HCT116 (cell line): Measurements from ENCODE around the gene TACC3. TPM values are rescaled to one million over a fixed set of nuclear protein-coding genes. Genes with fewer than 3 reads are reported as not detected.

Experiments
- ATAC-seq: fragments of 200-7000 bp; cut with Tn5 transposase; 2 replicates; pipeline ENCODE4 v1.9.1; 2020; ENCODE audit warnings: mild to moderate bottlenecking, moderate library complexity
- BruUV-seq: library from RNA; stranded (reverse); fragments of 400-500 nt; replicated peaks from 2 replicates; lab custom pipeline; 2021; lab: Mats Ljungman, UMichigan
- CTCF ChIA-PET: fragments of 300-600 bp; sonication (Branson Sonifier 250); formaldehyde crosslinking; loops from one replicate; lab custom pipeline; 2021; ENCODE audit warnings: antibody characterized with exemption; lab: Charles Lee
- POLR2A ChIA-PET: fragments of 300-600, 350-600 bp; sonication (Branson Sonifier 250); formaldehyde crosslinking; loops from one replicate; lab custom pipeline; 2021; ENCODE audit warnings: antibody characterized with exemption; lab: Charles Lee
- RAD21 ChIA-PET, 2 experiments: fragments of 300-600 bp; sonication (Branson Sonifier 250); formaldehyde crosslinking; loops; one replicate each; lab custom pipeline; 2023; ENCODE audit warnings: low total read pairs in 2 of 2; ENCODE audit not compliant: uncharacterized antibody in 2 of 2, unreplicated experiment in 2 of 2, low non-redundant PET in 1 of 2; lab: Charles Lee
- DNase-seq: peaks from one replicate; pipeline ENCODE4 v3.0.0-alpha.2; 2010; ENCODE audit warnings: low read depth, low spot score
- H2AFZ ChIP-seq: fragments of 200-600 bp; shearing (Covaris generic), sonication (generic); 2 replicates; pipeline ENCODE4 v1.6.1; 2017; ENCODE audit warnings: low read depth, mixed run types, mixed read lengths, antibody characterized with exemption, low read length; ENCODE audit not compliant: poor library complexity, severe bottlenecking
- H3K27ac ChIP-seq: 2 replicates; pipeline ENCODE4 v1.5.1; 2012; ENCODE audit warnings: low read depth, low read length
- H3K27me3 ChIP-seq: fragments of 200-600 bp; sonication (generic); 2 replicates; pipeline ENCODE4 v1.6.1; 2016; ENCODE audit warnings: mixed run types, low read length, mixed read lengths; ENCODE audit not compliant: insufficient read depth
- H3K36me3 ChIP-seq, 2 experiments: fragments of 200-500 bp in 1 of 2; fragments of 200-600 bp in 1 of 2; sonication (Bioruptor generic) in 1 of 2; sonication (generic) in 1 of 2; 2 replicates each; pipeline versions ENCODE4 v1.5.1 to v1.6.1; 2014 to 2016; ENCODE audit warnings: low read length in 2 of 2, inconsistent platforms in 1 of 2, mixed read lengths in 1 of 2, mixed run types in 1 of 2; ENCODE audit not compliant: insufficient read depth in 2 of 2, control insufficient read depth in 1 of 2
- H3K4me1 ChIP-seq, 2 experiments: fragments of 200-600 bp in 1 of 2; sonication (generic) in 1 of 2; 2 replicates each; pipeline versions ENCODE4 v1.5.1 to v1.6.1; 2012 to 2017; ENCODE audit warnings: low read length in 2 of 2, inconsistent platforms in 1 of 2, mild to moderate bottlenecking in 1 of 2, mixed read lengths in 1 of 2, mixed run types in 1 of 2, moderate library complexity in 1 of 2; ENCODE audit not compliant: insufficient read depth in 2 of 2, control insufficient read depth in 1 of 2
- H3K4me2 ChIP-seq: fragments of 200-600 bp; sonication (generic); 2 replicates; pipeline ENCODE4 v1.6.1; 2017; ENCODE audit warnings: mixed run types, low read length, mixed read lengths
- H3K4me3 ChIP-seq, 2 experiments: fragments of 200-600 bp in 1 of 2; sonication (generic) in 1 of 2; replicated peaks in 1 of 2; 2 replicates each; pipeline ENCODE4 v1.5.1; 2011 to 2016; ENCODE audit warnings: low read length in 2 of 2, control low read depth in 1 of 2, low read depth in 1 of 2, mild to moderate bottlenecking in 1 of 2, mixed read lengths in 1 of 2, mixed run types in 1 of 2
- H3K79me2 ChIP-seq: fragments of 200-600 bp; sonication (generic); 2 replicates; pipeline ENCODE4 v1.6.1; 2017; ENCODE audit warnings: mild to moderate bottlenecking, mixed run types, low read length, moderate library complexity, mixed read lengths; ENCODE audit not compliant: insufficient read depth
- H3K9ac ChIP-seq: fragments of 200-600 bp; sonication (generic); 2 replicates; pipeline ENCODE4 v1.6.1; 2016; ENCODE audit warnings: low read length, mixed read lengths
- H3K9me2 ChIP-seq: fragments of 200-600 bp; sonication (generic), shearing (Covaris generic); 2 replicates; pipeline ENCODE4 v1.6.1; 2017; ENCODE audit warnings: mixed run types, mild to moderate bottlenecking, moderate library complexity; ENCODE audit not compliant: insufficient read depth
- H3K9me3 ChIP-seq, 2 experiments: fragments of 200-500 bp in 1 of 2; fragments of 200-600 bp in 1 of 2; sonication (Bioruptor generic) in 1 of 2; sonication (generic) in 1 of 2; 2 replicates each; pipeline ENCODE4 v1.6.1; 2014 to 2017; ENCODE audit warnings: low read length in 2 of 2, mixed read lengths in 2 of 2, inconsistent platforms in 1 of 2, low read depth in 1 of 2, mild to moderate bottlenecking in 1 of 2, mixed run types in 1 of 2, moderate library complexity in 1 of 2; ENCODE audit not compliant: control insufficient read depth in 1 of 2, insufficient read depth in 1 of 2
- H4K20me1 ChIP-seq: fragments of 200-600 bp; sonication (generic), shearing (Covaris generic); 2 replicates; pipeline ENCODE4 v1.6.1; 2017; ENCODE audit warnings: mixed run types, mild to moderate bottlenecking, moderate library complexity; ENCODE audit not compliant: insufficient read depth
- CBX3 ChIP-seq: IDR thresholded peaks from 2 replicates; pipeline ENCODE4 v1.6.1; 2012; ENCODE audit warnings: low read depth
- CEBPB ChIP-seq: IDR thresholded peaks from 2 replicates; pipeline ENCODE4 v1.6.1; 2012; ENCODE audit warnings: low read depth
- EGR1 ChIP-seq: IDR thresholded peaks from 2 replicates; pipeline ENCODE4 v1.6.1; 2012; ENCODE audit warnings: low read depth
- ELF1 ChIP-seq: IDR thresholded peaks from 2 replicates; pipeline ENCODE4 v1.6.1; 2012; ENCODE audit warnings: low read depth, borderline replicate concordance
- EZH2 ChIP-seq: fragments of 200-600 bp; sonication (generic); IDR thresholded peaks from 2 replicates; pipeline ENCODE4 v1.6.1; 2017; ENCODE audit warnings: antibody characterized with exemption, mixed run types
- EZH2phosphoT487 ChIP-seq: fragments of 200-600 bp; IDR thresholded peaks from 2 replicates; pipeline ENCODE4 v1.6.1; 2018; ENCODE audit warnings: antibody characterized with exemption, borderline replicate concordance
- FOSL1 ChIP-seq: IDR thresholded peaks from 2 replicates; pipeline ENCODE4 v1.6.1; 2012; ENCODE audit warnings: low read depth
- POLR2A ChIP-seq: IDR thresholded peaks from 2 replicates; pipeline ENCODE4 v1.7.0; 2011; ENCODE audit warnings: borderline replicate concordance; ENCODE audit not compliant: insufficient read depth, insufficient read length; ENCODE audit errors: extremely low read depth
- POLR2AphosphoS5 ChIP-seq: IDR thresholded peaks from 2 replicates; pipeline ENCODE4 v1.6.1; 2011; ENCODE audit warnings: mild to moderate bottlenecking, low read depth, low read length, moderate library complexity
- RAD21 ChIP-seq: IDR thresholded peaks from 2 replicates; pipeline ENCODE4 v1.6.1; 2012; ENCODE audit warnings: low read depth, mild to moderate bottlenecking
- SP1 ChIP-seq: IDR thresholded peaks from 2 replicates; pipeline ENCODE4 v1.6.1; 2012; ENCODE audit warnings: low read depth
- SRF ChIP-seq: IDR thresholded peaks from 2 replicates; pipeline ENCODE4 v1.6.1; 2012; ENCODE audit warnings: low read depth
- YY1 ChIP-seq: IDR thresholded peaks from 2 replicates; pipeline ENCODE4 v1.6.1; 2011; ENCODE audit warnings: low read length, low read depth, moderate library complexity, mild to moderate bottlenecking; ENCODE audit not compliant: insufficient replicate concordance; ENCODE audit errors: extremely low read depth
- ZFX ChIP-seq: fragments of 450-650 bp; IDR thresholded peaks from 2 replicates; pipeline ENCODE4 v1.6.1; 2017
- ZNF274 ChIP-seq: fragments of 200-500 bp; sonication (Bioruptor generic); IDR thresholded peaks from 2 replicates; pipeline ENCODE4 v1.6.1; 2014; ENCODE audit warnings: mild to moderate bottlenecking, low read depth, low read length, inconsistent platforms
- intact Hi-C: fragments of 100-400 bp; cut with micrococcal nuclease; formaldehyde crosslinking; loops from 2 replicates; pipeline ENCODE4 v1.10.0; 2022
- total RNA-seq: library from RNA; stranded (reverse); gene quantifications from one replicate; pipeline ENCODE4 v1.2.1, GENCODE V29; 2021; ENCODE audit not compliant: unreplicated experiment
- TF ChIP-seq, protein P1 (sequence below): IDR thresholded peaks from 2 replicates; pipeline ENCODE4 v1.6.1; 2011; ENCODE audit warnings: mild to moderate bottlenecking, low read length, moderate library complexity; ENCODE audit not compliant: insufficient replicate concordance; ENCODE audit errors: extremely low read depth
- TF ChIP-seq, protein P2 (sequence below): IDR thresholded peaks from 2 replicates; pipeline ENCODE4 v1.6.1; 2012; ENCODE audit warnings: low read depth
- TF ChIP-seq, protein P3 (sequence below), 3 experiments: fragments of 200-600 bp in 1 of 3; sonication (generic) in 1 of 3; IDR thresholded peaks in 2 of 3; conservative IDR thresholded peaks in 1 of 3; 2 replicates each; pipeline ENCODE4 v1.5.1; 2012 to 2017; ENCODE audit warnings: low read depth in 2 of 3, low read length in 2 of 3, antibody characterized with exemption in 1 of 3, borderline replicate concordance in 1 of 3, control low read depth in 1 of 3, mild to moderate bottlenecking in 1 of 3, mixed read lengths in 1 of 3, mixed run types in 1 of 3, moderate library complexity in 1 of 3; ENCODE audit not compliant: insufficient read depth in 1 of 3
- TF ChIP-seq, protein P4 (sequence below): IDR thresholded peaks from 2 replicates; pipeline ENCODE4 v1.6.1; 2012

The TACC3 gene
- total RNA-seq, 1 experiment from 2014 or later = 106 TPM

DNA sequence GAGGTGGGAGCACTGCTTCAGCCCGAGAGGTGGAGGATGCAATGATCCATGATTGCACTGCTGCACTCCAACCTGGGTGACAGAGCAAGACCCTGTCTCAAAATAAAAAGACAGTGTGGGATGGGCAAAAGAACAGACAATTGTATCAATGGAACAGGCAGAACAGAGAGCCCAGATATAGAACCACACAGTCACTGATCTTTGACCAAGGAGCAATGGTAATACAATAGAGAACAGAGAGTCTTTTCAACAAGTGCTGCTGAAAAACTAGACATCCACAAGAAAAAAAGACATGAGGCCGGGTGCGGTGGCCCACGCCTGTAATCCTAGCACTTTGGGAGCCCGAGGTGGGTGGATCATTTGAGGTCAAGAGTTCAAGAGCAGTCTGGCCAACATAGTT, 43.1 kb upstream of the TACC3 start (continued):
- TF ChIP-seq, protein P1, sequence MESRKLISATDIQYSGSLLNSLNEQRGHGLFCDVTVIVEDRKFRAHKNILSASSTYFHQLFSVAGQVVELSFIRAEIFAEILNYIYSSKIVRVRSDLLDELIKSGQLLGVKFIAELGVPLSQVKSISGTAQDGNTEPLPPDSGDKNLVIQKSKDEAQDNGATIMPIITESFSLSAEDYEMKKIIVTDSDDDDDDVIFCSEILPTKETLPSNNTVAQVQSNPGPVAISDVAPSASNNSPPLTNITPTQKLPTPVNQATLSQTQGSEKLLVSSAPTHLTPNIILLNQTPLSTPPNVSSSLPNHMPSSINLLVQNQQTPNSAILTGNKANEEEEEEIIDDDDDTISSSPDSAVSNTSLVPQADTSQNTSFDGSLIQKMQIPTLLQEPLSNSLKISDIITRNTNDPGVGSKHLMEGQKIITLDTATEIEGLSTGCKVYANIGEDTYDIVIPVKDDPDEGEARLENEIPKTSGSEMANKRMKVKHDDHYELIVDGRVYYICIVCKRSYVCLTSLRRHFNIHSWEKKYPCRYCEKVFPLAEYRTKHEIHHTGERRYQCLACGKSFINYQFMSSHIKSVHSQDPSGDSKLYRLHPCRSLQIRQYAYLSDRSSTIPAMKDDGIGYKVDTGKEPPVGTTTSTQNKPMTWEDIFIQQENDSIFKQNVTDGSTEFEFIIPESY = no peak
- no peak for TF ChIP-seq EZH2
- no peak for TF ChIP-seq POLR2A
- TF ChIP-seq ZNF274 = no peak
- TF ChIP-seq CBX3 = no peak
- no peak for TF ChIP-seq CEBPB
- TF ChIP-seq YY1 = no peak
- no peak for TF ChIP-seq RAD21
- no peak for TF ChIP-seq EGR1
- no peak for TF ChIP-seq POLR2AphosphoS5

DNA sequence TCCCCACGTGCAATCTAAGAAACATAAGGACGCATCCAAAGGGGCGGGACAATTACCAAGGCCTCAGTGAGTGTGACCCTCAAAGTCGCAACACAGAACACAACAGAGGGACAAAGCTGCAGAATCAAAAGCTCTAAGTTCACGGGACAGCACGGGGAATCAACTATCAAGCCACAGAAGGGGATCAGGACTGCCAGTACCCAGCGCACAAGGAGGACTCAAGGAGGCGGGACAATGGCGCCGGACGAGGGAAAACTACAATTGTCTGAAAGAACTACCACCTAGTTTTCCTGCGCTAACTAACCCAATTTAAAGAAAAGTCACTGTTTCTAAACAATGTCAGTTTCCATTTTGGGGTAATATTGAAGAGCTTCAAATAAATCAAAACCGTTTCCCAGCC, 38.5 kb upstream of the TACC3 start:
- no peak overlapping the region for H3K4me3 ChIP-seq
- peak overlapping the region; percentile 69; the same call in 1 of the 2 replicates for H3K4me2 ChIP-seq

More for the DNA sequence above, 38.5 kb upstream of the TACC3 start:
- TSS peak; percentile 71 for BruUV-seq
- H3K4me1 ChIP-seq = peaks cover 8 to 23% of the 10 kb centered on the region in 2 experiments; a peak in 3 of 4 replicates
- no peaks in the 10 kb centered on the region for H3K9me3 ChIP-seq
- no peaks in the 10 kb centered on the region for H3K9me2 ChIP-seq
- CTCF ChIA-PET = interaction anchor here (1.8 kb wide), 1 partner anchor 11 kb away, joined by 6 read pairs; no protein-coding TSS in a partner anchor
- H3K36me3 ChIP-seq = no peaks in the 10 kb centered on the region
- H3K27me3 ChIP-seq = no peaks in the 10 kb centered on the region
- intact Hi-C loops = no loop called here
- no peak overlapping the region for H3K27ac ChIP-seq
- no peak overlapping the region for H2AFZ ChIP-seq
- RAD21 ChIA-PET = no interaction called here
- no peaks in the 10 kb centered on the region for H3K79me2 ChIP-seq
- H3K9ac ChIP-seq = no peak overlapping the region
- TF ChIP-seq EZH2phosphoT487 = no peak
- no peak for TF ChIP-seq ZFX
- TF ChIP-seq SRF = no peak
- TF ChIP-seq, protein P2, sequence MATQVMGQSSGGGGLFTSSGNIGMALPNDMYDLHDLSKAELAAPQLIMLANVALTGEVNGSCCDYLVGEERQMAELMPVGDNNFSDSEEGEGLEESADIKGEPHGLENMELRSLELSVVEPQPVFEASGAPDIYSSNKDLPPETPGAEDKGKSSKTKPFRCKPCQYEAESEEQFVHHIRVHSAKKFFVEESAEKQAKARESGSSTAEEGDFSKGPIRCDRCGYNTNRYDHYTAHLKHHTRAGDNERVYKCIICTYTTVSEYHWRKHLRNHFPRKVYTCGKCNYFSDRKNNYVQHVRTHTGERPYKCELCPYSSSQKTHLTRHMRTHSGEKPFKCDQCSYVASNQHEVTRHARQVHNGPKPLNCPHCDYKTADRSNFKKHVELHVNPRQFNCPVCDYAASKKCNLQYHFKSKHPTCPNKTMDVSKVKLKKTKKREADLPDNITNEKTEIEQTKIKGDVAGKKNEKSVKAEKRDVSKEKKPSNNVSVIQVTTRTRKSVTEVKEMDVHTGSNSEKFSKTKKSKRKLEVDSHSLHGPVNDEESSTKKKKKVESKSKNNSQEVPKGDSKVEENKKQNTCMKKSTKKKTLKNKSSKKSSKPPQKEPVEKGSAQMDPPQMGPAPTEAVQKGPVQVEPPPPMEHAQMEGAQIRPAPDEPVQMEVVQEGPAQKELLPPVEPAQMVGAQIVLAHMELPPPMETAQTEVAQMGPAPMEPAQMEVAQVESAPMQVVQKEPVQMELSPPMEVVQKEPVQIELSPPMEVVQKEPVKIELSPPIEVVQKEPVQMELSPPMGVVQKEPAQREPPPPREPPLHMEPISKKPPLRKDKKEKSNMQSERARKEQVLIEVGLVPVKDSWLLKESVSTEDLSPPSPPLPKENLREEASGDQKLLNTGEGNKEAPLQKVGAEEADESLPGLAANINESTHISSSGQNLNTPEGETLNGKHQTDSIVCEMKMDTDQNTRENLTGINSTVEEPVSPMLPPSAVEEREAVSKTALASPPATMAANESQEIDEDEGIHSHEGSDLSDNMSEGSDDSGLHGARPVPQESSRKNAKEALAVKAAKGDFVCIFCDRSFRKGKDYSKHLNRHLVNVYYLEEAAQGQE = no peak
- no peak for TF ChIP-seq SP1
- no peak for TF ChIP-seq POLR2AphosphoS5
- TF ChIP-seq ZNF274 = no peak
- TF ChIP-seq, protein P3, sequence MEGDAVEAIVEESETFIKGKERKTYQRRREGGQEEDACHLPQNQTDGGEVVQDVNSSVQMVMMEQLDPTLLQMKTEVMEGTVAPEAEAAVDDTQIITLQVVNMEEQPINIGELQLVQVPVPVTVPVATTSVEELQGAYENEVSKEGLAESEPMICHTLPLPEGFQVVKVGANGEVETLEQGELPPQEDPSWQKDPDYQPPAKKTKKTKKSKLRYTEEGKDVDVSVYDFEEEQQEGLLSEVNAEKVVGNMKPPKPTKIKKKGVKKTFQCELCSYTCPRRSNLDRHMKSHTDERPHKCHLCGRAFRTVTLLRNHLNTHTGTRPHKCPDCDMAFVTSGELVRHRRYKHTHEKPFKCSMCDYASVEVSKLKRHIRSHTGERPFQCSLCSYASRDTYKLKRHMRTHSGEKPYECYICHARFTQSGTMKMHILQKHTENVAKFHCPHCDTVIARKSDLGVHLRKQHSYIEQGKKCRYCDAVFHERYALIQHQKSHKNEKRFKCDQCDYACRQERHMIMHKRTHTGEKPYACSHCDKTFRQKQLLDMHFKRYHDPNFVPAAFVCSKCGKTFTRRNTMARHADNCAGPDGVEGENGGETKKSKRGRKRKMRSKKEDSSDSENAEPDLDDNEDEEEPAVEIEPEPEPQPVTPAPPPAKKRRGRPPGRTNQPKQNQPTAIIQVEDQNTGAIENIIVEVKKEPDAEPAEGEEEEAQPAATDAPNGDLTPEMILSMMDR (IDR thresholded peaks at IDR 0.05 in 2 of 3, conservative IDR thresholded peaks at IDR 0.05 in 1 of 3; ENCODE audit: borderline replicate concordance in 1 of 3, insufficient read depth in 1 of 3, low read depth in 2 of 3, low read length in 2 of 3) = no peak
- no peak for TF ChIP-seq FOSL1
- TF ChIP-seq CEBPB = no peak
- TF ChIP-seq, protein P4, sequence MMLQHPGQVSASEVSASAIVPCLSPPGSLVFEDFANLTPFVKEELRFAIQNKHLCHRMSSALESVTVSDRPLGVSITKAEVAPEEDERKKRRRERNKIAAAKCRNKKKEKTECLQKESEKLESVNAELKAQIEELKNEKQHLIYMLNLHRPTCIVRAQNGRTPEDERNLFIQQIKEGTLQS = no peak
- TF ChIP-seq ELF1 = no peak
- TF ChIP-seq, all 23 proteins: peak for 0
- DNase-seq (no peak), ATAC-seq (no peak)
- no peaks in the 10 kb centered on the region for H4K20me1 ChIP-seq
- POLR2A ChIA-PET = interaction anchor here (1.2 kb wide), 1 partner anchor 29 kb away, joined by 3 read pairs; the partner anchor contains the start of gene SLBP
